BE2C (cell line): ENCODE data around the gene MMP25.

Experiments
- DNase-seq: peaks from one replicate; pipeline ENCODE4 v3.0.0-alpha.2; 2020
- H3K27me3 ChIP-seq: fragments of 250-450 bp; sonication (Bioruptor Pico); 2 replicates; pipeline ENCODE4 v1.5.1; 2020; ENCODE audit warnings: mild to moderate bottlenecking
- H3K36me3 ChIP-seq: fragments of 250-450 bp; sonication (Bioruptor Pico); 2 replicates; pipeline ENCODE4 v1.5.1; 2020; ENCODE audit warnings: mild to moderate bottlenecking
- H3K4me1 ChIP-seq: fragments of 250-450 bp; sonication (Bioruptor Pico); 2 replicates; pipeline ENCODE4 v1.5.1; 2020
- H3K4me3 ChIP-seq: 2 replicates; pipeline ENCODE4 v1.5.1; 2011; ENCODE audit warnings: low read depth, low read length
- H3K9me3 ChIP-seq: fragments of 250-450 bp; sonication (Bioruptor Pico); 2 replicates; pipeline ENCODE4 v1.5.1; 2020
- TF ChIP-seq, protein P1 (sequence below): IDR thresholded peaks from 2 replicates; pipeline ENCODE4 v1.5.1; 2012; ENCODE audit warnings: mild to moderate bottlenecking, low read depth, low read length

The MMP25 gene

DNA sequence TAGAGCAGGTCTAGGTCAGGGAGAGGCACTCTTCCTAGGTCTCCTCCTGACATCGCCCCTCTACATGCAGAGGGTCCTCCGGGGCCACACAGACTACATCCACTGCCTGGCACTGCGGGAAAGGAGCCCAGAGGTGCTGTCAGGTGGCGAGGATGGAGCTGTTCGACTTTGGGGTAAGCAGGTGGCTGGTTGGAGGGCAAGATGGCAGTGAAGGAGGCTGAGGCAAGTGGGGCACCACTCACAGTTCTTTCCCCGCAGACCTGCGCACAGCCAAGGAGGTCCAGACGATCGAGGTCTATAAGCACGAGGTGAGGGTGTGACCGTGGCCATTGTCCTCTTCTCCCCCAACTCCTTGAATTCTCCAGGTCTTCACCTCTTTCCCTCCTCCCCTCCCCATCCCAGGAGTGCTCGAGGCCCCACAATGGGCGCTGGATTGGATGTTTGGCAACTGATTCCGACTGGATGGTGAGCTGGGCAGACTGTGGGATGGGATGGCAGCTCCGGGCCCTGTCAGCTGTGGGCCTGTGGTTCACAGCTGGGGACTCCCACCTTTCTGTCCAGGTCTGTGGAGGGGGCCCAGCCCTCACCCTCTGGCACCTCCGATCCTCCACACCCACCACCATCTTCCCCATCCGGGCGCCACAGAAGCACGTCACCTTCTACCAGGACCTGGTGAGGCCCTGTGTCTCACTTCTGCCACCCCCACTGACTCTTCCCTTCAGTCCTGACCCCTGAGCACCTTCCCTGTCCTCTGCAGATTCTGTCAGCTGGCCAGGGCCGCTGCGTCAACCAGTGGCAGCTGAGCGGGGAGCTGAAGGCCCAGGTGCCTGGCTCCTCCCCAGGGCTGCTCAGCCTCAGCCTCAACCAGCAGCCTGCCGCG, 19.5 kb upstream of the MMP25 start:
- no peak for DNase-seq
- H3K9me3 ChIP-seq: no peaks in the 10 kb centered on the region
- no peak overlapping the region for H3K4me3 ChIP-seq
- TF ChIP-seq, protein P1, sequence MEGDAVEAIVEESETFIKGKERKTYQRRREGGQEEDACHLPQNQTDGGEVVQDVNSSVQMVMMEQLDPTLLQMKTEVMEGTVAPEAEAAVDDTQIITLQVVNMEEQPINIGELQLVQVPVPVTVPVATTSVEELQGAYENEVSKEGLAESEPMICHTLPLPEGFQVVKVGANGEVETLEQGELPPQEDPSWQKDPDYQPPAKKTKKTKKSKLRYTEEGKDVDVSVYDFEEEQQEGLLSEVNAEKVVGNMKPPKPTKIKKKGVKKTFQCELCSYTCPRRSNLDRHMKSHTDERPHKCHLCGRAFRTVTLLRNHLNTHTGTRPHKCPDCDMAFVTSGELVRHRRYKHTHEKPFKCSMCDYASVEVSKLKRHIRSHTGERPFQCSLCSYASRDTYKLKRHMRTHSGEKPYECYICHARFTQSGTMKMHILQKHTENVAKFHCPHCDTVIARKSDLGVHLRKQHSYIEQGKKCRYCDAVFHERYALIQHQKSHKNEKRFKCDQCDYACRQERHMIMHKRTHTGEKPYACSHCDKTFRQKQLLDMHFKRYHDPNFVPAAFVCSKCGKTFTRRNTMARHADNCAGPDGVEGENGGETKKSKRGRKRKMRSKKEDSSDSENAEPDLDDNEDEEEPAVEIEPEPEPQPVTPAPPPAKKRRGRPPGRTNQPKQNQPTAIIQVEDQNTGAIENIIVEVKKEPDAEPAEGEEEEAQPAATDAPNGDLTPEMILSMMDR: no peak
- H3K4me1 ChIP-seq: peaks cover 23% of the 10 kb centered on the region
- H3K36me3 ChIP-seq: peaks cover 19% of the 10 kb centered on the region
- H3K27me3 ChIP-seq: peaks cover 36% of the 10 kb centered on the region

DNA sequence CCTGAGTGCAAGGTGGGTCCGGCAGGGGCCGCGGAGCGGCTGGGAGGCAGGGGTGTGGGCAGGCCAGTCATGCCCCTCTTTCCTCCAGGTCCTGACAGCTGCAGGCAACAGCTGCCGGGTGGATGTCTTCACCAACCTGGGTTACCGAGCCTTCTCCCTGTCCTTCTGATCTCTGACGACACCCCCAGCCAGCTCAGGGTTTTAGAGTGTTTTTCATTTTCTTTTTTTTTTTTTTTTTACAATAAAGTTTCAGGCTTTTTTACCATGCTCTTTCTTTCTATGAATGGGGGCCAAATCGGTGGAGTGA, 18.9 kb upstream of the MMP25 start:
- peaks cover 42% of the 10 kb centered on the region for H3K27me3 ChIP-seq
- H3K4me1 ChIP-seq: peaks cover 18% of the 10 kb centered on the region
- H3K4me3 ChIP-seq: no peak overlapping the region
- H3K36me3 ChIP-seq: peaks cover 19% of the 10 kb centered on the region
- TF ChIP-seq, protein P1: no peak
- H3K9me3 ChIP-seq: no peaks in the 10 kb centered on the region
- DNase-seq: no peak

DNA sequence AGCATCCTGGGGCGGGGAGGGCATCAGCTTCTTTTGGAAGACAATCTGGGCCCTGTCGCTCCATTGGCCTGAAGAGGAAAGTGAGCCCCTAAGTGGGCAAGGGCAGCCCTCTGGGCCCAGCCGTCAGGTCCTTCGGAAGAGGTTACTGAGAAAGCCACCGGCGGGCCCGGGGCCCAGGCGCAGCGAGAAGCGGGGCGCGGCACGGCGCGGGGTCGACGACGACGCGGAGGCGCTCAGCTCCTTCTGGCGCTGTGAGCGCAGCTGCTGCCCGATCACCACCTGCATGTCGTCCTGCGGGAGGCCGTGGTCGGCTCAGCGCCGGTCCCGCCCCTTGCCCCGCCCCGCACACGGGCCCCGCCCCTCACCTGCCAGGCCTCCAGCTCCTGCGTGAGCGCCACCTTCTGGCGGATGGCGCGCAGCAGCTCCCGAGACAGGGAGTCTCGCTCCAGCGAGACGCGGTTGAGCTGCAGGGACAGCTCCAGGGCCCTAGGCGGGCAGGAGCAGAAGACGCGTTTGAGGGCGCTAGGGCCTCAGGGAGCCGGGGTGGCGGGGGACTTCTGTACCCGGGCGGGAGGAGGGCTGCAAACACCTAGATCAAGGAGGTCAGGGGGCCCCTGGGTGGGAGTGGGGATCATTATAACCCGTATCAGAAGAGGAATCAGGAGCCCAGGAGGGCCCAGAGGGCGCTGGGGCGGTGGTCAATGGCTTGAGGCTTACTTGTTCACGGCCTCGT, 18.2 kb upstream of the MMP25 start:
- H3K36me3 ChIP-seq: peaks cover 19% of the 10 kb centered on the region
- no peaks in the 10 kb centered on the region for H3K9me3 ChIP-seq
- peaks cover 49% of the 10 kb centered on the region for H3K27me3 ChIP-seq
- H3K4me1 ChIP-seq: peaks cover 11% of the 10 kb centered on the region
- TF ChIP-seq, protein P1: peak; percentile 72
- H3K4me3 ChIP-seq: no peak overlapping the region; the same call in 1 of the 2 replicates
- peak; percentile 95 for DNase-seq

DNA sequence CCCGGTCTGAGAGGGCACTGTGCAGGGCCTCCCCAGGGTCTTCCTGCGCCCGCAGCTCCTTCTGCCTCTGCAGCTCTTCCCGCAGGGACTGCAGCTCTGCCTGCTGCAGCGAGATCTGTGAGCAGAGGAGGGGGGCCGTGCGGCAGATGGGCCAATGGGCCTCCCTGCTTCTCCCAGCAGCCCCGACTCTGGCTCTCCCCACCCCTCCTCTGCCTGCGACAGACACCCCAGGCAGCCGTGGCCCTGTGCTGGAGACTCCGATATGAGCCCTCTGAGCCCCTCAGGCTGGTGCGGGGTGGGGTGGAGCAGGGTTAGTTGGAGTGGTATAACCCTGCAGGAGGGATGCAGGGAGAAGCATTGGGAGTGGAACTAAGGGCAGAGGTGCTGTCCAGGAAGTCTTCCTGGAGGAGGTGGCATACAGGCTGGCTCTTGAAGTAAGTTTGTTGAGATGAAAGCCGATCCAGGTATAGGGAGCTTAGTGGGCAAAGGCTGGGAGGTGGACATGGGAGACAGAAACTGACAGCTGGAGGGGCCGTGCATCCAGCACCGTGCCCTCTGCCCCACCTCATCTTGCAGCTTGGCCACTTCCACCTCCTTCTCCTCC, 17.5 kb upstream of the MMP25 start:
- peaks cover 11% of the 10 kb centered on the region for H3K4me1 ChIP-seq
- H3K27me3 ChIP-seq: peaks cover 56% of the 10 kb centered on the region
- TF ChIP-seq, protein P1: no peak
- no peak overlapping the region for H3K4me3 ChIP-seq
- H3K36me3 ChIP-seq: peaks cover 19% of the 10 kb centered on the region
- no peaks in the 10 kb centered on the region for H3K9me3 ChIP-seq
- no peak for DNase-seq

DNA sequence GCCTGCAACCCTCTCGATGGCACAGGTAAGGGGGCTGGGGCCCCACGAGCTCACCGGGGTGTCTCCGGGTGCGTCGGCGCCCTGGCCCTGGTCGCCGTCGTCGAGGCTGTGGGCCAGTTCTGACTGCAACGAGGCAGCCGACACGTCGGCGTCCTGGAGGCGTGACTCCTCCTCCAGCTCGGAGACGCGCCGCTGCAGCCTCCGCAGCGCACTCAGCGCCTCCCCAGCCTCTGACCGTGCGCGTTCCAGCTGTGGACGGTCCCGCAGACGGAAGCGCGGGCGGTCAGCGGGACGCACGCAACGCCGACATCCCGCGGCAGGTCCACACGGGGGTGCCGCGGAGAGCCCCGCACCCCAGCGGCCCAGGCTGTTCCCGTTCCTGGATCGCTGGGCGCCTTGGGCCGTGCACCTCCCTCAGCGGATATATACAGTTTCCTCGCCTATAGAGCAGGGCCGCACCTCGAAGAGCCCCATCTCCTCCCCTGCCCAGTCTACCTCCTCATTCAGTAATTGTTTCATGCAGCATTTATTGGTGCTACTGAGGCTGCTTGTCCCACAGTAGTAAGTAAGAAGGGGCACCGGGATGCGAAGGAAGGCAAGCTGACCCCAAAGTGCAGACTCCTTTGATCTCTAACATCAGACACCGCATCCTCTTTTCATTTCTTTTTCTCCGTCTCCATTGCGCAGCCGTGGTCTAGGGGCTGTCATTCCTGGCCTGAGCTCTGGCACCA, 16.7 kb upstream of the MMP25 start:
- Histone ChIP-seq H3K4me3 (no peak overlapping the region), H3K36me3 (peaks cover 19% of the 10 kb centered on the region), H3K27me3 (peaks cover 64% of the 10 kb centered on the region), H3K4me1 (peaks cover 11% of the 10 kb centered on the region), H3K9me3 (no peaks in the 10 kb centered on the region)
- TF ChIP-seq, protein P1: no peak
- DNase-seq: no peak
